GM21367 (cell line): ENCODE results near the gene UTS2R.
"Not testable (repeated sequence)": the region's sequence is repeated elsewhere in the genome, so short reads cannot be mapped to it uniquely, and the experiment has no call there.

Source experiments
- ATAC-seq: cut with Tn5 transposase; IDR thresholded peaks from one replicate; pipeline ENCODE4 v1.9.1; 2021; ENCODE audit not compliant: unreplicated experiment

UTS2R gene

GRCh38 chr17:82406131-82406671, 34.6 kb downstream of the UTS2R start:
- ATAC-seq, result no peak

- ATAC-seq, result no peak
These were observed 35.7 kb downstream of the UTS2R start for GRCh38 chr17:82407255-82407654.

DNA sequence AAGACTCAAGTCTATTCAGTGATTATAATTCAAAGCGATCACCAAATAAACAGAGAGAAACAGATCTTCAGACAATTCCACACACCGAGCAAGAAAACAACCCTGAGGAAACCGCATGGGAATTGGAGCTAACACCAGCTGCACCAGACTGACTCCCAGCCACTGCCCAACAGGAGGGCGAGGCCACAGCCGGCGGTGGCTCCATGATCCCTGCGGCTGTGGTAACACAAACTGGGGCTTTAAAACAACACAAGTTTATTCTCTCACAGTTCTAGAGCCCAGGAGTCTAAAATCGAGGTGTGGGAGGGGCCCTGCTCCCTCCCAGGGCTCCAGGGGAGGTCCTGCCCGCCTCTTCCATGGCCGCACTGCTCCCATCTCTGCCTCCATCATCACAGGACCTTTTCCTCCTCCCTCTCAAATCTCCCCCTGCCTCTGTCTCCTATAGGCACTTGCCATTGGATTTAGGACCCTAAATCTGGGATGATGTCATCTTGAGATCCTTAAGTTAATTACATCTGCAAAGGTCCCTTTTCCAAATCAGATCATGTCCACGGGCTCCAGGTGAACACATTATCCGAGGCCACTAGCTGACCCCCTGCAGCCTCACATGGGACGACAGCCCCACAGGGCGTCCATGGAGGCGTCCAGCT, 36.8 kb downstream of the UTS2R start:
- no peak for ATAC-seq

DNA sequence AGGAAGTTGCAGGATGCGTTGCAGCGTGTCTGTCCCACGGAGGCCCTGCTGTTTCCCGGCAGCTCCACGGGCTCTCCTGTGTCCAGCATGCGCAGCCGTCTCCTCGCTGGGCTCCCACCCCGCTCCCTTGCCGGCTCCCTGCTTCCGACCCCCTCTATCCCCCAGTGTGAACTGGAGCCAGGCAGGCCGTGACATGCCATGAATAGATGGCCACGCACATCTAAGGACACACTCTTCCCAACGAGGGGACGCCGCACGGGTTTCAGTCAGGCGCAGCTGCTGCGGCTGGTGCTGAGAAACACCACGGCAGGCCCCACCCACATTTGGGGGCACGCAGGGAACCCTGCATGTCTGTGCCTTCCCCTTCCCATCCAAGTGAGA, 37.4 kb downstream of the UTS2R start:
- no peak for ATAC-seq

DNA sequence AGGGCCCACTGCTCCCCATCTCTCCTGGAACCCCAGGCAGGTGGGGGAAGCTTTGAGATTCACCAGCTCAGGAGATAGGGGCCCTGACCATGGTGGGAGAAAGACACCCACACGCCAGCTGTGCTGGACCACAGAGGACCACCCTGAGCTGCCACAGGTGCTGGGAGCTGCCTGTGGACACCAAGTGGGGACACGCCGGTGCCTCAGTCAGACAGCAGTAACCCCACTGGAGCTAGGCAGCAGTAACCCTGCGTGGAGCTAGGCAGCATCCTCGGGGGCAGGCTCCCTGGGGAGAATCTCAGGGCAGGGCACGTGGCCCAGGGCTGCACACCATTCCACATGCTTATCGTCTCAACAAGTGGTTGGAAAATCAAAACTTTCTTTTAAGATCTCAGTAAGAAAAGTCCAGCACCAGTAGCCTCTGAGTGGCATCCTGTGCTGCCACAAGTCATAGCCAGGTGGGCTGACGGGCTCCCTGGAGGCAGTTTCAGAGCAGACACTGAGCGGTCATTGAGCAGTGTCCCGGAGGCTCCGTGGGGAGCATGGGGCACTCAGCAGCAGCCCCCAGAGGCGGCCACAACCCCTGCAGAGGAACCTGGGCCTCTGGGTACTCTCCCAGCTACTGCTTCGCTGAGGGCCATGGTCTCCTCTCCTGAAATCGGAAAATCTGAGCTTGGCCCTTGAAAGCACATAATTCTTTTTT, 38.6 kb downstream of the UTS2R start:
- ATAC-seq, result no peak

DNA sequence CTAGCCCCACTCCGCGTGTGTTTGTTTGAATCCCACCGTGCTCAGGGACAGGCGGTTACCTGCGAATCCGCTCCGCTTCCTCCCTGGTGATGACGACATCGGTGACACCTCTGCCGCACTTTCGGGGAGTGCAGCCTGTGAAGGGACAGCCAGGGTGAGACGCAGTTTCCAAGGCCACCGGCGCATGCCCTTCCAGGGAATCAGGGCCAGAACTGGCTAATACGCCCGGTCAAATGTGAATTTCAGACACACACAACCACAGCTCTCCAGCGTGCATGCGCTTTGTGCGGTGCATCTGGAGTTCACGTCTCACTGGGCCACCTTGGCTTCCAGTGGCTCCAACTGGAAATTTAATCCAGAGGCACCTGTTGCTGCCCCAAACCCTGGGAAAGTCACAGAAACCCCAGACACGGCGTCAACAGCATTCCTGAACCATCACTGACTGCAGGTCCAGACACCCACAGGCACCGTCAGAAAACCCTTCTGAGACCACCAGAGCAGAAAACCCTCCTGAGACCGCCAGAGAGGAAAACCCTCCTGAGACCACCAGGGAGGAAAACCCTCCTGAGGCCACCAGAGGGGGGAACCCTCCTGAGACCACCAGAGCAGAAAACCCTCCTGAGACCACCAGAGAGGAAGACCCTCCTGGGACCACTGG, 40.0 kb downstream of the UTS2R start:
- no peak for ATAC-seq

GRCh38 chr17:82412081-82412480, 40.5 kb downstream of the UTS2R start:
- not testable (repeated sequence) for ATAC-seq

- no peak for ATAC-seq
These were observed 41.3 kb downstream of the UTS2R start for GRCh38 chr17:82412535-82413520.

- no peak for ATAC-seq
These were observed 43.1 kb downstream of the UTS2R start for GRCh38 chr17:82414548-82415281.

GRCh38 chr17:82415336-82415735, 43.8 kb downstream of the UTS2R start:
- no peak for ATAC-seq

GRCh38 chr17:82415786-82416185, 44.2 kb downstream of the UTS2R start:
- ATAC-seq, result no peak

GRCh38 chr17:82416264-82416663, 44.7 kb downstream of the UTS2R start:
- no peak for ATAC-seq

GRCh38 chr17:82416771-82417170, 45.2 kb downstream of the UTS2R start:
- ATAC-seq, result no peak

- ATAC-seq, result peak; percentile 82
These were observed 46.7 kb downstream of the UTS2R start, which contains the start of the genes HEXD and OGFOD3 for GRCh38 chr17:82418001-82418986. Gene HEXD, plus strand, starts transcription at chr17:82418347. Its CDS starts 1,453 bp downstream, at chr17:82419800. Gene OGFOD3, minus strand, starts transcription at chr17:82418586. Its CDS starts 101 bp downstream, at chr17:82418485.

GRCh38 chr17:82419540-82419939, 48.0 kb downstream of the UTS2R start:
- ATAC-seq, result no peak

- no peak for ATAC-seq
These were observed 52.7 kb downstream of the UTS2R start for GRCh38 chr17:82424001-82424862.

- ATAC-seq, result no peak
These were observed 53.2 kb downstream of the UTS2R start for GRCh38 chr17:82424863-82425159.
